ENCODE measurements around the gene OPN4. TPM values are rescaled to one million over a fixed set of nuclear protein-coding genes. Genes with fewer than 3 reads are reported as not detected.

The OPN4 gene
- total and polyA plus RNA-seq, 2 experiments from 2014 or later, result not detected

DNA sequence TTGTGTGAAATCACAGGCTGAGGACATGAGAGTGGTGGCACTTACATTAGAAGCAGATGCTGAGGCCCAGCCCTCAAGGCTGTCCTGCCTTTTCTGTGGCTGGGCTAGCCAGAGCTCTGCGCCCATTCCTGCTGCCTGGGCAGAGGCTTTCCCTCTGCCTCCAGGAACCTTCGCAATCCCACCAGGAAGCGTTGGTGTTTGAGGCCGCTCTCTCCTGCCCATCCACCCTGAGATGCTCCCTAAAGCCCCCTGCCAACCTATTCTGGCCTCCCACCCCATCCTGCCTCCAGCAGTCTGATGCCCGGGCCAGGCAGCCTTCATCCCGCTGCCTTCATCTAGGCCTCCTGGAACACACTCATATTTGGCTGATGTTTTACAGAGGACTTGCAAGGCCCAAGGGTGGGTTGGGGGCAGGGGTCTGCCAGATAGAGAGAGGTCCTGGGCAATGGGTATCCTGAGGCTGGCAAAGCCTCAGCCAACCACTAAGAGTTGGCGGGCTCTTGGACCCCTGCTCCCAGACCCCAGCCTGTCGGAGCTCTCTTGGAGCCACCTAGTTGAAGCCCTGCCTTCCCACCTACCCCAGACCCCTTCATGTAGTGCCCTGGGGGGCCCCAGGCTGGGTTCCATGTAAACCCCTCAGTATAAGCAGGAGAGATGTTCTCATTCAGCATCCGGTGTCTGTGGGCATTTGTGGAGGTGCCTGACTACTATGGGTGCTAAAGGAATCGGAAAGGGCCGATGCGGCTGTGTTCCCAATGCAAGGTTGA, 46.7 kb downstream of the OPN4 start:
- in situ Hi-C loops (cut with MboI), result loop anchor here (10.0 kb wide), 1 partner anchor 204 kb away; no protein-coding TSS in a partner anchor
- Histone ChIP-seq H3K79me2 (ENCODE audit: insufficient read depth) (no peaks in the 10 kb centered on the region), H3K27ac (no peak overlapping the region), H3F3A (ENCODE audit: insufficient read depth) (no peaks in the 10 kb centered on the region), H3K4me3 (no peak overlapping the region), H3K4me2 (ENCODE audit: unreplicated experiment) (no peak overlapping the region), H3K9ac (no peak overlapping the region), H3K36me3 (ENCODE audit: low read depth) (no peaks in the 10 kb centered on the region), H3K4me1 (ENCODE audit: insufficient read depth) (no peaks in the 10 kb centered on the region), H4K20me1 (ENCODE audit: insufficient read depth) (no peaks in the 10 kb centered on the region), H3K9me3 (ENCODE audit: low read depth) (no peaks in the 10 kb centered on the region), H3K9me2 (ENCODE audit: insufficient read depth) (no peaks in the 10 kb centered on the region), H2AFZ (no peak overlapping the region), H3K27me3 (replicated peaks; ENCODE audit: insufficient read depth) (no peaks in the 10 kb centered on the region)
- 72 to 75% methylated on average over 12 of the region's 12 CpGs for WGBS, 2 experiments (ENCODE audit: low coverage in 1 of 2, low lambda C conversion rate in 2 of 2, missing lambda C conversion rate in 2 of 2)
- DNase-seq, result no peak
- TF ChIP-seq EZH2phosphoT487 (IDR thresholded peaks at IDR 0.05; ENCODE audit: insufficient read depth, low read depth) (no peak), EZH2 (IDR thresholded peaks at IDR 0.05; ENCODE audit: insufficient read depth, poor library complexity, severe bottlenecking) (no peak)

DNA sequence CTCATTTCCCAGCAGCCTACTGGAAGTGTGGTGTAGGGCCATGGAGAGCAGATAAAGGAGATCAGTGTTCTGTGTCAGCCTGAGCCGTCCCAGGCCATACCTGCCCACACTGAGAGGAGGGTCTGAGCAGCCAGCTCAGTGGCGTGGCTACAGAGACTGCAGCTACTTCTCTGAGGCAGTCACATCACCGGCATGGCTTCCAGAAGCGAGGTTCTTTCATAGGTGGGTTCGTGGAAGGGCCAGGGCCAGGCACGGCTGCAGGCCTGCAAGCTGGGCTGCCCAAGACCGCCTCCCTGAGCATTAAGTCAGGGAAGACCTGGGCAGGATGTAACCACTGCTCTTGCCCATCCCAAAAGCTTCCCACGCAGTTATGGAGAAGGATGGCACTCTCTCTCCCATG, 48.8 kb downstream of the OPN4 start:
- Histone ChIP-seq H3K9me3 (ENCODE audit: low read depth) (no peaks in the 10 kb centered on the region), H3K27ac (no peak overlapping the region), H3K79me2 (ENCODE audit: insufficient read depth) (no peaks in the 10 kb centered on the region), H3F3A (ENCODE audit: insufficient read depth) (no peaks in the 10 kb centered on the region), H3K4me1 (ENCODE audit: insufficient read depth) (no peaks in the 10 kb centered on the region), H3K27me3 (replicated peaks; ENCODE audit: insufficient read depth) (no peaks in the 10 kb centered on the region), H3K9me2 (ENCODE audit: insufficient read depth) (no peaks in the 10 kb centered on the region), H3K4me3 (no peak overlapping the region), H2AFZ (no peak overlapping the region), H3K4me2 (ENCODE audit: unreplicated experiment) (no peak overlapping the region), H3K9ac (no peak overlapping the region), H4K20me1 (ENCODE audit: insufficient read depth) (no peaks in the 10 kb centered on the region), H3K36me3 (ENCODE audit: low read depth) (no peaks in the 10 kb centered on the region)
- 88 to 92% methylated on average over 8 of the region's 8 CpGs for WGBS, 2 experiments (ENCODE audit: low coverage in 1 of 2, low lambda C conversion rate in 2 of 2, missing lambda C conversion rate in 2 of 2)
- in situ Hi-C loops (cut with MboI), result loop anchor here (10.0 kb wide), 1 partner anchor 202 kb away; no protein-coding TSS in a partner anchor
- DNase-seq, result no peak
- TF ChIP-seq EZH2phosphoT487 (IDR thresholded peaks at IDR 0.05; ENCODE audit: insufficient read depth, low read depth) (no peak), EZH2 (IDR thresholded peaks at IDR 0.05; ENCODE audit: insufficient read depth, poor library complexity, severe bottlenecking) (no peak)

DNA sequence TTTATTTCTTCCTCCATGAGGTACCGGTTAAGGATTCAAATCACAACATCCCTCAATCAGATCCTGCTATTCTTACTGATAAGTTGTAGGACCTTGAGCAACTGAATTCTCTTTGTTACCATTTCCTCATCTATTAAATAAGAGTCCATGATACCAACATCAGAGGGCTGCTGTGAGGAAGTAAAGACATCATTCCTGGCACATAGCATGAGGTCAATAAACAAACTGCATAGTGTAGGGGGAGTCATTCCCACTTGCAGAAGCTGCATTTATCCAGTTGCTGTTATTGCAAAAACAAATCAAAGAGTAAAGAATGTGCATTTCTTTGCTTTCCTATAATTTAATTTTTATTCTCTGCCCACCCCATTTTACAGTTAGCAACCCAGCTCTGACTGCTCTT, 50.8 kb downstream of the OPN4 start:
- Histone ChIP-seq H3K4me1 (ENCODE audit: insufficient read depth) (no peaks in the 10 kb centered on the region), H3K27ac (no peak overlapping the region), H3K4me2 (ENCODE audit: unreplicated experiment) (no peak overlapping the region), H3K4me3 (no peak overlapping the region), H3K9me2 (ENCODE audit: insufficient read depth) (no peaks in the 10 kb centered on the region), H3F3A (ENCODE audit: insufficient read depth) (no peaks in the 10 kb centered on the region), H3K9ac (no peak overlapping the region), H3K27me3 (replicated peaks; ENCODE audit: insufficient read depth) (no peaks in the 10 kb centered on the region), H3K9me3 (ENCODE audit: low read depth) (no peaks in the 10 kb centered on the region), H2AFZ (no peak overlapping the region), H3K36me3 (ENCODE audit: low read depth) (no peaks in the 10 kb centered on the region), H3K79me2 (ENCODE audit: insufficient read depth) (no peaks in the 10 kb centered on the region), H4K20me1 (ENCODE audit: insufficient read depth) (no peaks in the 10 kb centered on the region)
- in situ Hi-C loops (cut with MboI), result loop anchor here (10.0 kb wide), 1 partner anchor 200 kb away; no protein-coding TSS in a partner anchor
- 73 to 74% methylated on average over 1 of the region's 1 CpG for WGBS, 2 experiments (ENCODE audit: low coverage in 1 of 2, low lambda C conversion rate in 2 of 2, missing lambda C conversion rate in 2 of 2)
- DNase-seq, result no peak
- TF ChIP-seq EZH2phosphoT487 (IDR thresholded peaks at IDR 0.05; ENCODE audit: insufficient read depth, low read depth), result no peak
- no peak for TF ChIP-seq EZH2 (IDR thresholded peaks at IDR 0.05; ENCODE audit: insufficient read depth, poor library complexity, severe bottlenecking)

DNA sequence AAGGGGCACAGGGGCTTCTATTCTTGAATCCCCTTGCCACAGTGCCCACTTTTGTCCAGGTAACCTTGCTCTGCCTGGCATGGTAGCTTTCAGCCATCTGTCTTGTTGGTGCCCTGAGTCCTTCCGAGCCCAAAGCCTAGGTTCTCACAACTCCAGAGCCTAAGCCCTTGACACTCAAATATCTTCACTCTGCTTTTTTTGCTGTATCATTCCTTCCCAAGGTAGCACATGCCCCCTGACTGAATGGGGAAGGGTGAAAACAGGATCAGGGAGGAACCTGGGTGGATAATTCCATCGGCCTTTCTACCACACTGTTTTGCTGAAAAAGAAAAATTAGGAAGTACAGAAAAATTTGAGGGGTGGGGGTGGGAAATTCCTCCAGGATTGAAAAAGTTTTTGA, 51.6 kb downstream of the OPN4 start:
- no peak overlapping the region for H3K27ac ChIP-seq
- TF ChIP-seq EZH2phosphoT487 (IDR thresholded peaks at IDR 0.05; ENCODE audit: insufficient read depth, low read depth) (no peak), EZH2 (IDR thresholded peaks at IDR 0.05; ENCODE audit: insufficient read depth, poor library complexity, severe bottlenecking) (no peak)
- H3K27me3 ChIP-seq (replicated peaks; ENCODE audit: insufficient read depth), result no peaks in the 10 kb centered on the region
- H3K9me3 ChIP-seq (ENCODE audit: low read depth), result no peaks in the 10 kb centered on the region
- peaks cover 6% of the 10 kb centered on the region; the same call in 1 of the 2 replicates for H3K4me1 ChIP-seq (ENCODE audit: insufficient read depth)
- no peak overlapping the region for H3K4me2 ChIP-seq (ENCODE audit: unreplicated experiment)
- H2AFZ ChIP-seq, result no peak overlapping the region
- in situ Hi-C loops (cut with MboI), result loop anchor here (10.0 kb wide), 1 partner anchor 199 kb away; no protein-coding TSS in a partner anchor
- no peak for DNase-seq
- WGBS, 2 experiments (ENCODE audit: low coverage in 1 of 2, low lambda C conversion rate in 2 of 2, missing lambda C conversion rate in 2 of 2), result 78 to 93% methylated on average over 2 of the region's 2 CpGs
- H3F3A ChIP-seq (ENCODE audit: insufficient read depth), result no peaks in the 10 kb centered on the region
- no peak overlapping the region for H3K9ac ChIP-seq
- no peaks in the 10 kb centered on the region for H3K79me2 ChIP-seq (ENCODE audit: insufficient read depth)
- no peaks in the 10 kb centered on the region for H4K20me1 ChIP-seq (ENCODE audit: insufficient read depth)
- no peaks in the 10 kb centered on the region for H3K36me3 ChIP-seq (ENCODE audit: low read depth)
- no peak overlapping the region for H3K4me3 ChIP-seq
- H3K9me2 ChIP-seq (ENCODE audit: insufficient read depth), result no peaks in the 10 kb centered on the region
